ENCODE measurements around the gene FAM229A. TPM values are rescaled to one million over a fixed set of nuclear protein-coding genes. Genes with fewer than 3 reads are reported as not detected.

Gene FAM229A
- total RNA-seq, 4 donors from 2014 or later, result 9.4 to 23.5 (median 16.3) TPM

- Histone ChIP-seq H3K36me3 (peaks cover 0 to 76% (median 15%) of the 10 kb centered on the region in 3 donors), H3K4me3 (no peak overlapping the region), H3K27ac (no peak overlapping the region), H3K9me3 (no peaks in the 10 kb centered on the region), H3K4me1 (peaks cover 0 to 20% (median 14%) of the 10 kb centered on the region in 4 donors), H3K27me3 (no peaks in the 10 kb centered on the region)
- 73 to 79% methylated on average over 6 of the region's 6 CpGs for WGBS, 2 donors
- TF ChIP-seq CTCF (IDR thresholded peaks at IDR 0.05), result no peak
- no peak for TF ChIP-seq EP300 (IDR thresholded peaks at IDR 0.05)
- TF ChIP-seq POLR2A (IDR thresholded peaks at IDR 0.05), result no peak
- DNase-seq (ENCODE audit: low spot score in 2 of 2), result no peak
Observed at GRCh38 chr1:32365445-32365844, 3.2 kb upstream of the FAM229A start.

GRCh38 chr1:32364836-32365235 lies 2.6 kb upstream of the FAM229A start:
- Histone ChIP-seq H3K27me3 (no peaks in the 10 kb centered on the region), H3K4me3 (no peak overlapping the region), H3K4me1 (peaks cover 0 to 20% (median 14%) of the 10 kb centered on the region in 4 donors), H3K9me3 (no peaks in the 10 kb centered on the region), H3K27ac (no peak overlapping the region), H3K36me3 (peaks cover 0 to 70% (median 15%) of the 10 kb centered on the region in 3 donors)
- no peak for TF ChIP-seq EP300 (IDR thresholded peaks at IDR 0.05)
- TF ChIP-seq CTCF (IDR thresholded peaks at IDR 0.05), result no peak
- TF ChIP-seq POLR2A (IDR thresholded peaks at IDR 0.05), result no peak
- DNase-seq (ENCODE audit: low spot score in 2 of 2), result no peak
- WGBS, 2 donors, result 83 to 88% methylated on average over 5 of the region's 5 CpGs

DNA sequence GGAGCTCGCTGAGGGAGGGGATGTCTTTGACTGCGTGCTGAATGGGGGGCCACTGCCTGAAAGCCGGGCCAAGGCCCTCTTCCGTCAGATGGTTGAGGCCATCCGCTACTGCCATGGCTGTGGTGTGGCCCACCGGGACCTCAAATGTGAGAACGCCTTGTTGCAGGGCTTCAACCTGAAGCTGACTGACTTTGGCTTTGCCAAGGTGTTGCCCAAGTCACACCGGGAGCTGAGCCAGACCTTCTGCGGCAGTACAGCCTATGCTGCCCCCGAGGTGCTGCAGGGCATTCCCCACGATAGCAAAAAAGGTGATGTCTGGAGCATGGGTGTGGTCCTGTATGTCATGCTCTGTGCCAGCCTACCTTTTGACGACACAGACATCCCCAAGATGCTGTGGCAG lies 1.4 kb upstream of the FAM229A start:
- H3K4me1 ChIP-seq, result peaks cover 0 to 20% (median 14%) of the 10 kb centered on the region in 4 donors
- H3K9me3 ChIP-seq, result no peaks in the 10 kb centered on the region
- TF ChIP-seq CTCF (IDR thresholded peaks at IDR 0.05) (no peak), POLR2A (IDR thresholded peaks at IDR 0.05) (no peak)
- no peak for DNase-seq (ENCODE audit: low spot score in 2 of 2)
- no peak overlapping the region for H3K4me3 ChIP-seq
- peaks cover 0 to 59% (median 15%) of the 10 kb centered on the region in 3 donors for H3K36me3 ChIP-seq
- no peaks in the 10 kb centered on the region for H3K27me3 ChIP-seq
- WGBS, 2 donors, result 89 to 91% methylated on average over 10 to 12 of the region's 12 CpGs
- no peak overlapping the region for H3K27ac ChIP-seq

DNA sequence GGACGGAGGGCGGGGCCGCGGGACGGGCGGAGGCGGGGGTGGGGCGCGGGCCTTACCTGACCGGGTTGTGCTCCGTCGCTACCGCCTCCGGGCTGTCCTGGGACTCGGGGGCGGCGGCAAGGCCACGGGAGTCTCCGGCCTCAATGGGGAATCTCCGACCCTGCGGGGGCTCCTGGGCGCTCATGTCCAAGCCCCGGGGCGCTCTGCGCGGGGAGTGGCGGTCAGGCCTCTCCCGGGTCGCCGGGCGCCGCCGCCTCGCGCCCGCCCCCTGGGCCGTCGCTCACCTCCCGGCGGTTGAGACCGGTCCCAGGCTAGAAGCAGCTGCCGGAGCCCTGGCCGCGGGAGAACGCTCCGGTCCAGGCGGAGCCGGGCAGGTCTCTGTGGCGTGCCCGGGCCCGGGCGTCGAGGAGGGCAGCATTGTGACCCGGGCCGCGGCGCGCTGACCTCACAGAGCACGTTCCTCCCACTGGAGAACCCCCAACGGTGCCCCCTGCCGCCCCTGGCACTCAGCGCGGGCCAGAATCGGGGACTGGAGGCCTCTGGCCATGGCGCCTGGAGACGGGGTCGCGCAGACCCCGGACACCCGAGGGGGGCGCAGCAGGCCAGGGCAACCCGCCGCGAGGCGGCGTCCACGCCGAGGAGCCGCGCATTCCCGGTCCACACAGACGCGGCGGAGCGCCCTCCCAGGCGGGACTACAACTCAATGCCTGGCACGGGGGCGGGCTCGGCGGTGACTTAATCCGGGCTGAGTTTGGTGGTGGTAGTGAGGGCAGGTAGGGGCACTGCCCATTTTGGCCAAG lies 411 bp downstream of the FAM229A start:
- 6 to 9% methylated on average over 28 to 48 of the region's 91 CpGs for WGBS, 2 donors
- Histone ChIP-seq H3K9me3 (no peaks in the 10 kb centered on the region), H3K4me3 (peak overlapping the region; percentile 40 to 50 (median 43)), H3K36me3 (peaks cover 0 to 40% (median 7%) of the 10 kb centered on the region in 3 donors), H3K4me1 (peaks cover 0 to 20% (median 14%) of the 10 kb centered on the region in 4 donors), H3K27ac (peak overlapping the region; percentile 37 to 82 (median 74)), H3K27me3 (no peaks in the 10 kb centered on the region)
- peak in 1 of 2 donors; percentile 46 for TF ChIP-seq EP300 (IDR thresholded peaks at IDR 0.05)
- peak; percentile 17 to 76 (median 52) for TF ChIP-seq CTCF (IDR thresholded peaks at IDR 0.05)
- TF ChIP-seq POLR2A (IDR thresholded peaks at IDR 0.05), result peak in 1 of 2 donors; percentile 24
- peak; percentile 37 to 47 for DNase-seq (ENCODE audit: low spot score in 2 of 2)

DNA sequence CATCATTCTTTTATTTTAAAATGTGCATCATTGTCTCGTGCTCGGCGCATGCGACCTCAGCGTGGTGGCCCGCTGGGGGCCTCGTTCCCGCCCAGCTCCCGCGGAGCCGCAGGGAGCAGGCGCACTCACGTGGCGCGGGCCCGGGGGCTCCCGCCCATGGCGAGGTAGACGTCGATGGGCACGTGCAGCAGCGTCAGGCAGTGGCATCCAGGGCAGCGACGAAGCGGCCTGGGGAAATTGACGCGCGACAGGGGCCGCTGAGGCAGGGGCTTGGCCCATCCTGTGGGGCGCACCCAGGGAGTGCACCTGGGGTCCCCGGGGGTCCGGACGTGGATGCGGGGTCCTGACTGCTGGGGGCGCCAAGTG lies 994 bp downstream of the FAM229A start:
- no peaks in the 10 kb centered on the region for H3K9me3 ChIP-seq
- H3K36me3 ChIP-seq, result peaks cover 0 to 34% (median 4%) of the 10 kb centered on the region in 3 donors
- H3K27me3 ChIP-seq, result no peaks in the 10 kb centered on the region
- peak overlapping the region in 3 of 4 donors; percentile 40 to 50 (median 44) for H3K4me3 ChIP-seq
- WGBS, 2 donors, result 57 to 63% methylated on average over 6 to 20 of the region's 35 CpGs
- TF ChIP-seq EP300 (IDR thresholded peaks at IDR 0.05) (peak in 1 of 2 donors; percentile 76), CTCF (IDR thresholded peaks at IDR 0.05) (no peak)
- H3K27ac ChIP-seq, result peak overlapping the region; percentile 27 to 82 (median 74)
- peaks cover 0 to 20% (median 14%) of the 10 kb centered on the region in 4 donors for H3K4me1 ChIP-seq
- DNase-seq (ENCODE audit: low spot score in 2 of 2), result no peak

Data from tibial nerve (tissue), 4 donors.